Stimulated activated memory B cell treated with anti-CD40 and anti-IgM and Interleukin-4, amounts not matched to agents 10 μg/mL and 1 μg/mL and 100 μg/mL, for 72 hours (primary cell): ENCODE data around the gene STAMBPL1.
"Not testable (repeated sequence)": the region's sequence is repeated elsewhere in the genome, so short reads cannot be mapped to it uniquely, and the experiment has no call there.

Experiments used
- ATAC-seq: fragments of 150-1000 bp; cut with Tn5 transposase; 2 replicates; pipeline ENCODE4 v1.10.0; 2021
- H3K27ac Mint-ChIP-seq: one replicate; pipeline ENCODE4 v1.8.0; 2022; ENCODE audit warnings: mild to moderate bottlenecking, mixed read lengths
- H3K27me3 Mint-ChIP-seq: one replicate; pipeline ENCODE4 v1.8.0; 2022; ENCODE audit warnings: mixed read lengths
- H3K36me3 Mint-ChIP-seq: one replicate; pipeline ENCODE4 v1.8.0; 2022; ENCODE audit warnings: mixed read lengths
- H3K4me1 Mint-ChIP-seq: one replicate; pipeline ENCODE4 v1.8.0; 2022; ENCODE audit warnings: mixed read lengths
- H3K4me3 Mint-ChIP-seq: one replicate; pipeline ENCODE4 v1.8.0; 2022; ENCODE audit warnings: mild to moderate bottlenecking, moderate library complexity, mixed read lengths
- H3K9me3 Mint-ChIP-seq: one replicate; pipeline ENCODE4 v1.8.0; 2022; ENCODE audit warnings: mixed read lengths

STAMBPL1 gene

DNA sequence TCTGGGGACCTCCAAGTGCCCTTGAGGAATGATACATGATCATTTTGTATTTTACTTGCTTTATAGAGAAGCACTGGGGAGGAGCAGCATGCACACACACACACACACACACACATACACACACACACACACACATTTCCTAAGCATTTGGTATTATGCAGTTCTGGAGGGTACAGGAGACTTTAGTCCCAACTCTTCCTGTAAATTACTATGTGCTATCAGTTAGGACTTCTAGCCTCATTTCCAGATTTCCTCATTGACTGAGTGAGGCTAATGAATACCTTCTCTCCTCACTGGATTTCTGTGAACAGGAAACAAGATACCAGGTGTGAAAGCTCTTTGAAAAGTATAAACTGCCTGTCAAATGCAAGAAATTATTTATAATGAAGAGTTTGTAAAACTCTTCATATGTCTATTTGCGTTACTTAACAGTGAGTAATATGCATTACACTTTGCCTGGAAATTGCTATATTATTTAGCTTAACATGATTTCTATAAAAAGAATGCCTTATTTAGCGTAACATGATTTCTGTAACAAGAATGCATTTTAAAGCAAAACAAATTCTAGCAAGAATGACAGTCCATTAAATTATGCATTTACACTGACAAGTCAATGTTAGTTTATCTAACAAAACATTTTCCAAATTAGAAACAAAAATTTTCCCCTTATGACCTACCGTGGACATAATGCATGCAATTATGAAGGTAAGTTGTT lies 38.3 kb downstream of the STAMBPL1 start:
- Mint-ChIP-seq H3K9me3 (no peaks in the 10 kb centered on the region), H3K27ac (no peak overlapping the region), H3K27me3 (no peaks in the 10 kb centered on the region), H3K36me3 (peaks cover 24% of the 10 kb centered on the region), H3K4me3 (no peak overlapping the region), H3K4me1 (no peaks in the 10 kb centered on the region)
- no peak for ATAC-seq

DNA sequence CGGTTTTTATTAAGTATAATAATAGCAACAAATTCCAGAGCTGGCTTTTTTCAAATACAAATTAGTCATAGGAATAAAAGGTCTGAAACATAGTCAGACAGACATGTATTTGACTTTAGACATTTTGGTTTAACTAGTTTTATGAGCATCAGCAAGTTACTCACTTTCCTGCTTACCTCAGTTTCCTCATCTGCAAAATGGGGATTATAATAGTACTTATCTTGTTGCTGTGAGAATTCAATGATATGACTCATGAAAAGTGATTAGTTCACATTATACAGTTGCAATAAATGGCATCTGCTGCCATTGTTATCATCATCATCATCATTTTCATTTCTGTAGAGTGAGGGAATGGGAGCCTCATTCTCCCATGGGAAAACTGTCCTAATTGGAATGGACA lies 39.0 kb downstream of the STAMBPL1 start:
- no peak overlapping the region for H3K4me3 Mint-ChIP-seq
- no peaks in the 10 kb centered on the region for H3K27me3 Mint-ChIP-seq
- H3K36me3 Mint-ChIP-seq: peaks cover 30% of the 10 kb centered on the region

DNA sequence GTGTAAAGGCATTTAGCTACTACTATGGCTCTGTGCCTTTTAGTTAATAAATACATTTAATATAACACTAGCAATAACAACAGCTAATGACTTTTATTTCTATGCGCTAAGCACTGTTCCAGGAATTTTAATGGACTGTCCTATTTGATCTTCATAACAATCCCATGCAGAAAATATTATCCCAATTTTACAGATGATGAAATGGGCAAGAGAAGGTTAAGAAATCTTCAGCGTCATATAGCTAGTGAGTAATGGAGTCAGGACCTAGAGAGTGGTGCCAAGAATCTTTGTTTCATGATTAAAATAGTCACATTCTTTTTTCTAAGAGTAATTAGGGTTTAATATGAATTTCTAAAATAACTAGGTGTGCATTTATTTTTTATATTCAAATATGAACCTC lies 40.2 kb downstream of the STAMBPL1 start:
- Mint-ChIP-seq H3K27ac (no peak overlapping the region), H3K27me3 (no peaks in the 10 kb centered on the region), H3K36me3 (peaks cover 40% of the 10 kb centered on the region), H3K9me3 (no peaks in the 10 kb centered on the region), H3K4me3 (no peak overlapping the region), H3K4me1 (no peaks in the 10 kb centered on the region)
- no peak for ATAC-seq

More for the DNA sequence above, 39.0 kb downstream of the STAMBPL1 start:
- Mint-ChIP-seq H3K4me1 (no peaks in the 10 kb centered on the region), H3K9me3 (no peaks in the 10 kb centered on the region), H3K27ac (no peak overlapping the region)
- no peak for ATAC-seq

DNA sequence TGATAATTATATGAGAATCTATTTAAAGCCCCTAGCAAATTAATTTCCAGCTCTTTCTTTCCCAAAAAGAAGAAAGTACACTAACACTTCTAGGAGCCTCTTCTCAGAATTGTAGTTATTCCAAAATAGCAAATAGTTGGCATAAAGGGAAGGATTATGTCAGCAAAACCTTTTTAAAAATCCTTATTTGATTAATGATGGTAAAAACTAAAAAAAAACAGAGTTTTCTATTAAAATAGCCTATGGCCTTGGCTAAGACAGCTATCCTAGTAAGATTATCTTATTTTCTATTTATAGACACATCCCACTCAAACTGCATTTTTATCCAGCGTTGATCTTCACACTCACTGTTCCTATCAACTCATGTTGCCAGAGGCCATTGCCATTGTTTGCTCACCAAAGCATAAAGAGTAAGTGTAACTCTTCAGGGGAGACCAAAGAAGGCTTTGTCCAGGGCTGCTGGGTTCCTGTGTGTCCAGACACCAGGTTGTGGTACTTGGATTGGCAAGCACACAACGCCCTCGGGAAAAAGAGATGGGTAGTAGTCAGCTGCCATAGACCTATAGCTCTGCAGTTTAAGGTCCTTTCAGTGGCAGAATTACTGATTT lies 41.0 kb downstream of the STAMBPL1 start:
- no peaks in the 10 kb centered on the region for H3K27me3 Mint-ChIP-seq
- H3K27ac Mint-ChIP-seq: no peak overlapping the region
- no peak for ATAC-seq
- peaks cover 34% of the 10 kb centered on the region for H3K36me3 Mint-ChIP-seq
- no peak overlapping the region for H3K4me3 Mint-ChIP-seq
- H3K4me1 Mint-ChIP-seq: no peaks in the 10 kb centered on the region
- H3K9me3 Mint-ChIP-seq: no peaks in the 10 kb centered on the region

DNA sequence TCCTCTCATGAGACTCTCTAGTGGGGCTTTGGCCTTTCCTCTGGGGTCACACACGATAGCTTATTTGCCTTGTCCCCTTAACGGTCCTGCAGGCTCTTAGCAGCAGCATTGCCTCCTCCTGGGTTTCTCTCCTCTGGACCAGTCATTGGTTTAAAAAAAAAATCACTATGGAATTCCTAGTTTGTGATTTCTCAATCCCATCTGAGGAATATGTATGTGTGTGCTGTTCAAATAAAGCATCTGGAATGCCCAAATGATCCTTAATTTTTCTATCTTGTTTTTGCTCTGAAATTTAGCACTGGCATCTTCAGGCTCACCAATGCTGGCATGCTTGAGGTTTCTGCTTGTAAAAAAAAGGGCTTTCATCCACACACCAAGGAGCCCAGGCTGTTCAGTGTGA lies 42.0 kb downstream of the STAMBPL1 start:
- Mint-ChIP-seq H3K36me3 (peaks cover 37% of the 10 kb centered on the region), H3K27me3 (no peaks in the 10 kb centered on the region), H3K9me3 (no peaks in the 10 kb centered on the region), H3K4me3 (no peak overlapping the region), H3K4me1 (no peaks in the 10 kb centered on the region), H3K27ac (no peak overlapping the region)
- no peak for ATAC-seq

DNA sequence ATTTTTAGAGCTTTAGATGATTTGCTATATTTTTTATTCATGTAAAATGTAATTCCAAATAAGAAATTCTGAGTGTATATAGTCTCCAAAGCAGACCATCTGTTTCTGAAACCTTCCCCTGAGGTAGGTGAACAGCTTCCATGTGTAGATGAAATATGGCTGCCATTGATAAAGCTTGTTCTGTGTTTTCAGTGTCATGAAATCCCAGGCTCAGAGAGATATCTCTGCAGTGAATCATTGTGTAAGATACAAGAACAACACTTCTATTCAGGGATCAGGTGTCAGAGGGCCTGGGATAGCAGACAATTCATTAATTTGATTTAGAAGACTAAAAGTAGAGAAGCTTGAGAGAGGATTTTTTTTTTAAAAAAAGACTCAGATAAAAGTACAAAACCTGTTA lies 43.5 kb downstream of the STAMBPL1 start:
- Mint-ChIP-seq H3K4me1 (no peaks in the 10 kb centered on the region), H3K9me3 (no peaks in the 10 kb centered on the region), H3K36me3 (peaks cover 49% of the 10 kb centered on the region), H3K27me3 (no peaks in the 10 kb centered on the region), H3K4me3 (no peak overlapping the region), H3K27ac (no peak overlapping the region)
- no peak for ATAC-seq

DNA sequence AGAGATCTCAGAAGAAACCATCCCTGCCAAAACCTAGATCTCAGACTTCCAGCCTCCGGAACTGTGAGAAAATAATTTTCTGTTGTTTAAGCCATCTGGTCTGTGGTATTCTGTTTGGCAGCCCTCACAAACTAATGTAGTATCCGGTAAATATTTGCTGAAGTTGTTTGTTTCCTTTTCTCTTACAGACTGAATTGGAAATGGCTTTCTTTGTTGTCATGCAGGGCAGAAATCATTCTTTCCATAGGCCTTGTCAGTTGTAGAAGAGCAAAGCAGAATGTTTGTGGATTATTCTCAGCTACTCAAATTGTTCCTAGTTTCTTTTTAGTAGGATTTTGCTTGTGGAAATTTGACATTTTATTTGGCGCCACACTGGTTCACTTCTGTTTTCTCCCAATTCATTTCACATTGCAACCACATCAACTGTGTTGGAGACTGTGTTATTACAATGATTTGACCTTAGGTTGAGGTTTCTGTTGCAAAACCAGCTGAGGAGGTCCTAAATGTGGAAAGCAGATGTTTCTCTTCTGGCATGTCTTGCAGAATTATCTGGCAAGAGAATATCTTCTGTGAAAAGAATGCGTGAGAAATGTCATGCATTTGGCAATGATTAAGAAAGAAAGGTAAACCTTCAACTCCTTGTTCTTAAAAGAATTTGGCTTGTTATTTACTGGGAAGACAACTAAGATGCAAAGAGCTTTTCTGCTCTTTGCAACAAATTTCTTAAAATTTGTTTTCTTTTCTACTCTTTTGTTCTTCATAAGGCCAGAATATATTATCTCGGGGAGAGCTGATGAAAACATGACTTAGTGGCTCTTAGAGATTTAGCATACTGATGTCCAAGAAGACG lies 46.7 kb downstream of the STAMBPL1 start:
- peaks cover 45% of the 10 kb centered on the region for H3K36me3 Mint-ChIP-seq
- peaks cover 16% of the 10 kb centered on the region for H3K4me1 Mint-ChIP-seq
- no peaks in the 10 kb centered on the region for H3K27me3 Mint-ChIP-seq
- H3K9me3 Mint-ChIP-seq: no peaks in the 10 kb centered on the region
- ATAC-seq: no peak
- no peak overlapping the region for H3K4me3 Mint-ChIP-seq
- no peak overlapping the region for H3K27ac Mint-ChIP-seq

DNA sequence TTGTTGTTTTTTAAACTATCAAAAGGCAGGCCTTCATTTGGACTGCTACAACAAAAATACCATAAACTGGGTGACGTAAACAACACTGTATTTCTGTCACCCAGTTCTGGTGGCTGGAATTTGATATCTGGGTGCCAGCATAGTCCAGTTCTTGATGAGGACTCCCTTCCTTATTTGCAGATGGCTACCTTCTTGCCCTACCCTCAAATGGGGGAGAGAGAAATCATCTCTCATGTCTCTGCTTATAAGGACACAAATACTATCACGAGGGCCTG lies 47.3 kb downstream of the STAMBPL1 start:
- H3K27ac Mint-ChIP-seq: no peak overlapping the region
- no peaks in the 10 kb centered on the region for H3K9me3 Mint-ChIP-seq

DNA sequence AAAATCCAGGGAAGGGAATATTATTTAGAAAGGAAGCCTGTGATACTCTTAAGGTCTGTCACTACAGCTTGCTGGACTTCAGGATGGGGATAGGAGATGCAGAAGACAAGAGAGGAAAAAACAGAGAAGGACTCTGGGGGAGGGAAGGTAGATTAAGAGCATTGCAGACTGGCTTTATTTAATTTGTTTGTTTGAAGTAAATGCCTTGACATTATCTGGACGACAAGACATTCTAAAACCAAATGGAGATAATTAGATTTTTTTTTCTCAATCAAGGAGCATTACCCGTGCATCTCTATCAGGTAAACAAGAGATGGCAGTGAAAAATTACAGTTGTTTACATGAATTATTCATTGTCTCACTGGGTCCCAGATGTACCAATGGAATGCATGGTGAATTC lies 48.2 kb downstream of the STAMBPL1 start:
- peaks cover 45% of the 10 kb centered on the region for H3K36me3 Mint-ChIP-seq
- no peak overlapping the region for H3K27ac Mint-ChIP-seq
- ATAC-seq: no peak
- H3K4me3 Mint-ChIP-seq: no peak overlapping the region
- H3K4me1 Mint-ChIP-seq: peaks cover 26% of the 10 kb centered on the region
- H3K9me3 Mint-ChIP-seq: no peaks in the 10 kb centered on the region
- H3K27me3 Mint-ChIP-seq: no peaks in the 10 kb centered on the region

More for the DNA sequence above, 47.3 kb downstream of the STAMBPL1 start:
- Mint-ChIP-seq H3K4me1 (peaks cover 22% of the 10 kb centered on the region), H3K36me3 (peaks cover 45% of the 10 kb centered on the region), H3K4me3 (no peak overlapping the region), H3K27me3 (no peaks in the 10 kb centered on the region)
- ATAC-seq: no peak

DNA sequence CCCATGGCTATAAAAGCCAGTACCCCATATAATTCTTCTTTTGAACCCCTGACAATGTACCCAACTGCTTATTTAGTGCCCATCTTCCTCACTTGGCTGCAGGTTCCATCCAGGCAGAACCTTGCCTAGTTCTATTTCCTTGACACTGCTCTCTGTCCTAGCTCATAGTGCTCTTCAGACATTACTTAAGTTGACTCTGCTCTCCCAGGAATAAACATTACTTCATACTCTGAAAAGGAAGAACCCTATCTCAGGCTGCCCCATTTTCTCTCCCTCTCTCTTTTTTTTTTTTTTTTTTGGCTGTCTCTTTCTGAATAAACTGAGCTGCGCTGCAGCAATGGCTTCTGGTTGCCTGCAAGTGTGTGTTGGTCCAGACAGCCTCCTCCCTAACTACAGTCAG lies 51.5 kb downstream of the STAMBPL1 start:
- no peaks in the 10 kb centered on the region for H3K27me3 Mint-ChIP-seq
- ATAC-seq: no peak
- peaks cover 34% of the 10 kb centered on the region for H3K36me3 Mint-ChIP-seq
- no peak overlapping the region for H3K4me3 Mint-ChIP-seq
- H3K4me1 Mint-ChIP-seq: peaks cover 40% of the 10 kb centered on the region
- no peaks in the 10 kb centered on the region for H3K9me3 Mint-ChIP-seq
- H3K27ac Mint-ChIP-seq: peak overlapping the region; percentile 75

DNA sequence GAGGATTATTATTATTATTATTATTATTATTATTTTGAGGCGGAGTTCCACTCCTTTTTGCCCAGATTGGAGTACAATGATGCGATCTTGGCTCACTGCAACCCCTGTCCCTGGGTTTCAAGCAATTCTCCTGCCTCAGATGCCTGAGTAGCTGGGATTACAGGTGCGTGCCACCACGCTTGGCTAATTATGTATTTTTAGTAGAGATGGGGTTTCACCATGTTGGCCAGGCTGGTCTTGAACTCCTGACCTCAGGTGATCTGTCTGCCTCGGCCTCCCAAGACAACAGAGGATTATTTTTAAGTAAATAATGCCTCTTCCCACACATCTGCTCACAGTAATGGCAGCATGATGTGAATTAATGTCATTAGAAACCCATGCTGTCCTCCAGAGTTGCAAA lies 52.0 kb downstream of the STAMBPL1 start:
- ATAC-seq, H3K27me3 Mint-ChIP-seq, H3K9me3 Mint-ChIP-seq, H3K4me3 Mint-ChIP-seq: not testable (repeated sequence)
- H3K4me1 Mint-ChIP-seq: peaks cover 44% of the 10 kb centered on the region
- H3K27ac Mint-ChIP-seq: peak overlapping the region; percentile 75
- peaks cover 34% of the 10 kb centered on the region for H3K36me3 Mint-ChIP-seq

DNA sequence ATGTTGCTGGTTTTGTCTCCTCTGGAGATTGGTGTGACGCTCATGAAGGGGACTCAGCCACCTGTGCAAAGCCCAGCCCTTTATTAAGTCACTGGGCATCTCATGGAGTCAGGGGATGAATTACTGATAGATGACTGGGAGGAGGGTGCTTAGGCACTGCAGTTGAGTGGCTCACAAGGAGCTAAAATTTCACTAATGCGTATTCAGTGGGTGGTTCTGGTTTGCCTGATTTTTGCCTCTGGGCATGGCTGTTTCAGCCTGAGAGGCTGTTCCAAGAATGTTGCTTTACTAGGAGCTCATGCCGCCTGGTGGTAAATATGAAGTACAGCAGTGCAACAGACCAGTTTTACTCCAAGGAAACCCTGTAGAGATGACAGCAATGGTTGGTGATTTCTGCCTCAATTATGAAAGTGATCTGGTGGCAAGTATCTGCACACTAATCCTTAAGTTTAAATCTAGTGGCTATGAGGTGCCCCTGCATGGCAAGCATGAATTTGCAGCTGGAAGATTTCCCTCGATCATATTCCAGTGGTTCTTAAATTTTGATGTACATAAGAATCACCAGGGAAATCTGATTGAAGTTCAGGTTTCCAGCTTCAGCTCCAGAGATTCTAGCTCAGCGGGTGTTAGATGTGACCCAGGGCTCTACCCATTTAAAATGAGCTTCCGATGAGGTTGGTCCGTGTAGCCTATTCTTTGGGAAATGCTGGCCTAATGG lies 52.7 kb downstream of the STAMBPL1 start:
- Mint-ChIP-seq H3K9me3 (no peaks in the 10 kb centered on the region), H3K4me3 (no peak overlapping the region), H3K36me3 (peaks cover 30% of the 10 kb centered on the region), H3K27me3 (no peaks in the 10 kb centered on the region), H3K27ac (peak overlapping the region; percentile 75), H3K4me1 (peaks cover 44% of the 10 kb centered on the region)
- ATAC-seq: peak; percentile 76

DNA sequence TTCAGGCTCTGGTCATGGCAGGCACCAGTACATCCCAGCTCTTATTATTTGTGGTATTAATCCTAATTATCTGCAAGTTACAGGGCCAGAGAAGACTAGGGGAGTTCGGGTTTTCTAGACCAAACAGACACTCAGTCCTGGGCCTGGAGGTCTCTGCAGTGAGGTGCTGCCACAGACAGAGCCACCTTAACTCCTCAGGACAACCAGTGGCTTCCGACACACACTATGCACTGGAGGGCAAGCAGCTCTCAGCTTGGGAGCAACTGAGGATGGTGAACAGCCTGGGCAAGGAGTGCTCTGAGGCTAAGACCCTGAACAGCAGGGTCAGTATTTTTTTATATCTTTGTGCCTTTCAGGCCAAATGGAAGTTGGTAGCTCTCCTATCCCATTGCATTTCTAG lies 53.5 kb downstream of the STAMBPL1 start:
- ATAC-seq: no peak
- no peak overlapping the region for H3K27ac Mint-ChIP-seq
- peaks cover 30% of the 10 kb centered on the region for H3K36me3 Mint-ChIP-seq
- H3K4me1 Mint-ChIP-seq: peaks cover 44% of the 10 kb centered on the region
- no peaks in the 10 kb centered on the region for H3K27me3 Mint-ChIP-seq
- H3K4me3 Mint-ChIP-seq: no peak overlapping the region
- no peaks in the 10 kb centered on the region for H3K9me3 Mint-ChIP-seq

DNA sequence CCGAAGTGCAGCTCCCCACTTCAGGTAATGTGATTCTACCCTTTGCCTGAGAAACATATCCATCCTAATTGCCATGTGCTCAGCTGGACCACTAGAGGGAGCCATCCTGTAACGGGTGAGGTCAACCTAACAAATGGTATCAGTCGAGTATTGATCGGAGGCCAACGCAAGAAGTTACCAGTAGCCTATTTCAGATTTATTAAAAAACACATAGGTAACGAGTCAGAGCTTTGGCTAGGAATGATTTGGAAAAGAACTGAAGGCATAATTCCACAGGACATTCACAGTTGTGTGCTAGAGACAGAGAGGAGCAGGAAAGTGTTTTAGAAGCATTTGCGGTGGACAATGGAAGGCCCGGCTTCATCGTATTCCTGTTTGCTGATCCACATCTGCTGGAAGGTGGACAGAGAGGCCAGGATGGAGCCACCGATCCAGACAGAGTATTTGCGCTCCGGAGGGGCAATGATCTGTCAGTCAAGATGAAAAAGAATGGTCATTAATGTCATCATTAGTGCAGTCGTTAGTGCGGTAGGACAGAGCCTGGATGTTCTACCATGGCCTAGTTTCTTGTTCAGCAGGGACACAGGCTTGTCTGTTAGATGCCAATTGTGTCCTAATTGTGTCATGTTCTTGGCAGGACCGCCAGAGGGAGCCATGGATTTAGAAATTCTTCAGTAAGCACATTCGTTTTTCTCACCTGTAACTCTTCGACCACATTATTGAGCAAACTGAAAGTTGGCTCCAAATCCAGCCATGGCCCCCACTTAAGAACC lies 55.0 kb downstream of the STAMBPL1 start:
- Mint-ChIP-seq H3K36me3 (peaks cover 34% of the 10 kb centered on the region), H3K9me3 (no peaks in the 10 kb centered on the region), H3K4me1 (peaks cover 44% of the 10 kb centered on the region), H3K27me3 (no peaks in the 10 kb centered on the region), H3K27ac (peak overlapping the region; percentile 5), H3K4me3 (peak overlapping the region; percentile 11)
- peak; percentile 72 for ATAC-seq

DNA sequence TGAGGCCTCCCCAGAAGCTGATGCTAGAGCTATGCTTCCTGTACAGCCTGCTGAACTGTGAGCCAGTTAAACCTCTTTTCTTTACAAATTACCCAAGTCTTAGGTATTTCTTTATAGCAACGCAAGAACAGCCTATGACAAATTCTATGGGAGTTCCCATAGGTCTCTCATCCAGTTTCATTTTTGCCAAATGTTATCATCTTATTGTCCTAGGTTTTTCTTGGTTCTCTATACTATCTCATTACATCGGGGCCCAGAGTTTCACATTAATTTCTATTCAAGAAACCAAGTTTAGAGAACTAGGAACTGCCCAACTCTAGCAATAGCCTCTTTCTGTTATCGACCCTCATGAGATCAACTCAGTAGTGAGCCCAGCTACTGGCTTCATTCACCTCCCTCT lies 56.6 kb downstream of the STAMBPL1 start:
- Mint-ChIP-seq H3K27me3 (no peaks in the 10 kb centered on the region), H3K4me3 (no peak overlapping the region), H3K9me3 (no peaks in the 10 kb centered on the region), H3K4me1 (peaks cover 29% of the 10 kb centered on the region), H3K36me3 (peaks cover 44% of the 10 kb centered on the region), H3K27ac (no peak overlapping the region)
- no peak for ATAC-seq
